Panc1 (cell line): ENCODE results near the gene LDLR. TPM values are rescaled to one million over a fixed set of nuclear protein-coding genes. Genes with fewer than 3 reads are reported as not detected.

Experiments used
- ATAC-seq: fragments of 200-7000 bp; cut with Tn5 transposase; 2 replicates; pipeline ENCODE4 v1.9.1; 2020; ENCODE audit warnings: mild to moderate bottlenecking, moderate library complexity
- BruUV-seq: library from RNA; stranded (reverse); fragments of 400-500 nt; replicated peaks from 2 replicates; lab custom pipeline; 2021; lab: Mats Ljungman, UMichigan
- CTCF ChIA-PET: fragments of 300-600 bp; sonication (Branson Sonifier 250); formaldehyde crosslinking; loops from one replicate; lab custom pipeline; 2022; ENCODE audit warnings: antibody characterized with exemption; lab: Charles Lee
- POLR2A ChIA-PET: fragments of 300-600 bp; sonication (Branson Sonifier 250); formaldehyde crosslinking; loops from one replicate; lab custom pipeline; 2022; ENCODE audit warnings: antibody characterized with exemption; lab: Charles Lee
- DNase-seq: peaks from one replicate; pipeline ENCODE4 v3.0.0-alpha.2; 2010; ENCODE audit warnings: low read depth, low spot score
- H3K27ac ChIP-seq: 2 replicates; pipeline ENCODE4 v1.5.1; 2011; ENCODE audit warnings: mild to moderate bottlenecking, low read length, inconsistent platforms
- H3K27me3 ChIP-seq: fragments of 200-500 bp; sonication (Bioruptor generic); 2 replicates; pipeline ENCODE4 v1.6.0; 2014; ENCODE audit warnings: low read length, inconsistent platforms; ENCODE audit not compliant: control insufficient read depth, insufficient read depth
- H3K36me3 ChIP-seq: fragments of 200-500 bp; sonication (Bioruptor generic); 2 replicates; pipeline ENCODE4 v1.5.1; 2014; ENCODE audit warnings: inconsistent platforms, mild to moderate bottlenecking, low read length, moderate library complexity; ENCODE audit not compliant: control insufficient read depth, insufficient read depth
- H3K4me1 ChIP-seq: 2 replicates; pipeline ENCODE4 v1.5.1; 2011; ENCODE audit warnings: inconsistent platforms, mild to moderate bottlenecking, low read length, moderate library complexity; ENCODE audit not compliant: control insufficient read depth, insufficient read depth
- H3K4me3 ChIP-seq, 2 experiments: 2 replicates each; pipeline ENCODE4 v1.5.1; 2011 to 2012; ENCODE audit warnings: low read depth in 2 of 2, low read length in 2 of 2, mild to moderate bottlenecking in 2 of 2, inconsistent platforms in 1 of 2, moderate library complexity in 1 of 2
- H3K9me3 ChIP-seq: fragments of 200-500 bp; sonication (Bioruptor generic); 2 replicates; pipeline ENCODE4 v1.5.1; 2014; ENCODE audit warnings: low read depth, mild to moderate bottlenecking, inconsistent platforms, low read length, moderate library complexity; ENCODE audit not compliant: control insufficient read depth, insufficient read depth
- POLR2AphosphoS5 ChIP-seq: IDR thresholded peaks from 2 replicates; pipeline ENCODE4 v1.6.1; 2012; ENCODE audit warnings: mild to moderate bottlenecking, low read depth, low read length, moderate library complexity
- SIN3A ChIP-seq: IDR thresholded peaks from 2 replicates; pipeline ENCODE4 v1.6.1; 2012; ENCODE audit warnings: low read depth, mild to moderate bottlenecking, low read length, moderate library complexity, borderline replicate concordance; ENCODE audit not compliant: insufficient read depth
- TCF7L2 ChIP-seq: IDR thresholded peaks from 2 replicates; pipeline ENCODE4 v1.6.1; 2011; ENCODE audit warnings: mild to moderate bottlenecking, low read depth, low read length, inconsistent platforms
- in situ Hi-C: cut with HindIII; loops from 2 replicates; pipeline ENCODE4 v1.10.0; 2016; ENCODE audit warnings: low sequenced_read_pairs, low pct_unique_long_range_greater_than_20kb
- intact Hi-C: fragments of 100-400 bp; cut with micrococcal nuclease; formaldehyde crosslinking; loops from one replicate; pipeline ENCODE4 v1.10.0; 2022; ENCODE audit not compliant: unreplicated experiment
- total RNA-seq: library from RNA; stranded (reverse); gene quantifications from one replicate; pipeline ENCODE4 v1.2.1, GENCODE V29; 2021; ENCODE audit not compliant: unreplicated experiment
- TF ChIP-seq, protein P1 (sequence below), 2 experiments: IDR thresholded peaks; 2 replicates each; pipeline ENCODE4 v1.6.1; 2011 to 2012; ENCODE audit warnings: low read depth in 2 of 2, control low read depth in 1 of 2, low read length in 1 of 2, mild to moderate bottlenecking in 1 of 2, moderate library complexity in 1 of 2; ENCODE audit not compliant: insufficient read depth in 1 of 2
- TF ChIP-seq, protein P2 (sequence below): fragments of 450-650 bp; IDR thresholded peaks from 2 replicates; pipeline ENCODE4 v1.5.1; 2017; ENCODE audit warnings: mild to moderate bottlenecking

The LDLR gene
- total RNA-seq, 1 experiment from 2014 or later, result 203 TPM

DNA sequence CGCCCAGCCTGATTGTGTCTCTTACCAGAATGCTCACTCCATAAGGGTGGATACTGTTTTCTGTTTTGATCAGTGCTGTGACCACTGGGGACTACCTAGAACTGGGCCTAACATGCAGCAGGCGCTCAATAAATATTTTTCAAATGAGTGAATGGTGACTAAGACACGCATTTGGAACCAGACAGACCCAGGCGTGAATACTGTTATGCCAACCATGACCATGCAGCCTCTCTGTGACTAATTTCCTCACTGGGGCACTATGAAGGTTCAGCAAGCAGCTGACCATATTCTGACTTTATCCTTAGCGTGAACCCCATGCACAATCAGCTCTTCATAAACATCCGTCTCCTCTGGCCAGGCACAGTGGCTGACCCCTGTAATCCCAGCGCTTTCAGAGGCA lies 79.3 kb downstream of the LDLR start (continued):
- TF ChIP-seq, protein P1, sequence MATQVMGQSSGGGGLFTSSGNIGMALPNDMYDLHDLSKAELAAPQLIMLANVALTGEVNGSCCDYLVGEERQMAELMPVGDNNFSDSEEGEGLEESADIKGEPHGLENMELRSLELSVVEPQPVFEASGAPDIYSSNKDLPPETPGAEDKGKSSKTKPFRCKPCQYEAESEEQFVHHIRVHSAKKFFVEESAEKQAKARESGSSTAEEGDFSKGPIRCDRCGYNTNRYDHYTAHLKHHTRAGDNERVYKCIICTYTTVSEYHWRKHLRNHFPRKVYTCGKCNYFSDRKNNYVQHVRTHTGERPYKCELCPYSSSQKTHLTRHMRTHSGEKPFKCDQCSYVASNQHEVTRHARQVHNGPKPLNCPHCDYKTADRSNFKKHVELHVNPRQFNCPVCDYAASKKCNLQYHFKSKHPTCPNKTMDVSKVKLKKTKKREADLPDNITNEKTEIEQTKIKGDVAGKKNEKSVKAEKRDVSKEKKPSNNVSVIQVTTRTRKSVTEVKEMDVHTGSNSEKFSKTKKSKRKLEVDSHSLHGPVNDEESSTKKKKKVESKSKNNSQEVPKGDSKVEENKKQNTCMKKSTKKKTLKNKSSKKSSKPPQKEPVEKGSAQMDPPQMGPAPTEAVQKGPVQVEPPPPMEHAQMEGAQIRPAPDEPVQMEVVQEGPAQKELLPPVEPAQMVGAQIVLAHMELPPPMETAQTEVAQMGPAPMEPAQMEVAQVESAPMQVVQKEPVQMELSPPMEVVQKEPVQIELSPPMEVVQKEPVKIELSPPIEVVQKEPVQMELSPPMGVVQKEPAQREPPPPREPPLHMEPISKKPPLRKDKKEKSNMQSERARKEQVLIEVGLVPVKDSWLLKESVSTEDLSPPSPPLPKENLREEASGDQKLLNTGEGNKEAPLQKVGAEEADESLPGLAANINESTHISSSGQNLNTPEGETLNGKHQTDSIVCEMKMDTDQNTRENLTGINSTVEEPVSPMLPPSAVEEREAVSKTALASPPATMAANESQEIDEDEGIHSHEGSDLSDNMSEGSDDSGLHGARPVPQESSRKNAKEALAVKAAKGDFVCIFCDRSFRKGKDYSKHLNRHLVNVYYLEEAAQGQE (IDR thresholded peaks at IDR 0.05; ENCODE audit: insufficient read depth in 1 of 2, low read depth in 2 of 2, low read length in 1 of 2), result no peak

DNA sequence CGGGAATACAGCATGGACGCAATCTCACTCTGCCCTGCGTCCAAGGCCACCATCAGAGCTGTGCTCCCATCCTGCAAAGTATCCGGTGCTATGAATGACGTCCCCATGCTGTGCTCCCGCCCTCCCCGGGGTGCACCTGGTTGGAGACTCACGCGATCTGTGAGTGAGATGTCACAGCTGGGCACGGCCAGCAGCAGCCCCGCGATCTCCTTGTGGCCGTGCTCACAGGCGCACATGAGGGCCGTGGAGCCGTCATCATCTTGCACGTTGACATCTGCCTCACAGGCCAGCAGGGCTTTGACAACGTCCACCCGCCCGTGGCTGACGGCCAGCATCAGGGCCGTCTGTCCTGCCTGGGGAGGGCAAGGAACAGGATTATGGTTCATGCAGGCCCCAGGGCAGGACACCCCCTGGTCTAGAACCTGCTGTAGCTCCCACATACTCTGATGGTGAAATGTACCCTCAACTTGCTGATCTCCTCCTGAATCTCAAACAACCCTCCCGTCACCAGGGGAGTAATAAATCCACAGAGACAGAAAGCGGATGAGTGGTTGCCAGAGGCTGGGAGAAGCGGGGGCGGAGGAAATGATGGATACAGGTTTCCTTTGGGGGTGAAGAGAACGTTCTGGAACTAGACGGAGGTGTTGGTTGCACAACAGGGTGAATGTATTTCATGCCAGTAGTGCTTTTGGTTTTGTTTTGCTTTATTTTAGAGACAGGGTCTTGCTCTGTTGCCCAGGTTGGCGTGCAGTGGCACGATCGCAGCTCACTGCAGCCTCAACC lies 80.8 kb downstream of the LDLR start:
- TF ChIP-seq, protein P1 (IDR thresholded peaks at IDR 0.05; ENCODE audit: insufficient read depth in 1 of 2, low read depth in 2 of 2, low read length in 1 of 2), result no peak
- TF ChIP-seq TCF7L2 (no peak), POLR2AphosphoS5 (no peak), SIN3A (no peak)
- TF ChIP-seq, protein P2, sequence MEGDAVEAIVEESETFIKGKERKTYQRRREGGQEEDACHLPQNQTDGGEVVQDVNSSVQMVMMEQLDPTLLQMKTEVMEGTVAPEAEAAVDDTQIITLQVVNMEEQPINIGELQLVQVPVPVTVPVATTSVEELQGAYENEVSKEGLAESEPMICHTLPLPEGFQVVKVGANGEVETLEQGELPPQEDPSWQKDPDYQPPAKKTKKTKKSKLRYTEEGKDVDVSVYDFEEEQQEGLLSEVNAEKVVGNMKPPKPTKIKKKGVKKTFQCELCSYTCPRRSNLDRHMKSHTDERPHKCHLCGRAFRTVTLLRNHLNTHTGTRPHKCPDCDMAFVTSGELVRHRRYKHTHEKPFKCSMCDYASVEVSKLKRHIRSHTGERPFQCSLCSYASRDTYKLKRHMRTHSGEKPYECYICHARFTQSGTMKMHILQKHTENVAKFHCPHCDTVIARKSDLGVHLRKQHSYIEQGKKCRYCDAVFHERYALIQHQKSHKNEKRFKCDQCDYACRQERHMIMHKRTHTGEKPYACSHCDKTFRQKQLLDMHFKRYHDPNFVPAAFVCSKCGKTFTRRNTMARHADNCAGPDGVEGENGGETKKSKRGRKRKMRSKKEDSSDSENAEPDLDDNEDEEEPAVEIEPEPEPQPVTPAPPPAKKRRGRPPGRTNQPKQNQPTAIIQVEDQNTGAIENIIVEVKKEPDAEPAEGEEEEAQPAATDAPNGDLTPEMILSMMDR, result no peak
- Histone ChIP-seq H3K36me3 (peaks cover 3% of the 10 kb centered on the region; the same call in 1 of the 2 replicates), H3K27me3 (no peaks in the 10 kb centered on the region), H3K27ac (no peak overlapping the region), H3K4me3 (no peak overlapping the region), H3K4me1 (no peaks in the 10 kb centered on the region), H3K9me3 (no peaks in the 10 kb centered on the region)
- ATAC-seq (no peak), DNase-seq (no peak)
- ChIA-PET POLR2A (no interaction called here), CTCF (no interaction called here)
- in situ Hi-C loops (no loop called here), intact Hi-C loops (no loop called here)
- BruUV-seq, result no TSS peak
